Vagina (tissue), 2 donors: ENCODE data around the gene CSF3R.

Experiments
- POLR2A ChIP-seq, 2 donors: fragments of 450-650 bp; IDR thresholded peaks; one replicate each; pipeline ENCODE4 v1.6.1; 2017; ENCODE audit warnings: antibody characterized with exemption in 2 of 2, mild to moderate bottlenecking in 2 of 2, moderate library complexity in 2 of 2
- TF ChIP-seq, protein P1 (sequence below), 3 experiments: fragments of 450-650 bp in 2 of 3; fragments of 200-600 bp in 1 of 3; sonication (generic) in 1 of 3; IDR thresholded peaks; one replicate each; pipeline ENCODE4 v1.5.1; 2017 to 2019; ENCODE audit warnings: antibody characterized with exemption in 3 of 3, mild to moderate bottlenecking in 2 of 3, moderate library complexity in 2 of 3

DNA sequence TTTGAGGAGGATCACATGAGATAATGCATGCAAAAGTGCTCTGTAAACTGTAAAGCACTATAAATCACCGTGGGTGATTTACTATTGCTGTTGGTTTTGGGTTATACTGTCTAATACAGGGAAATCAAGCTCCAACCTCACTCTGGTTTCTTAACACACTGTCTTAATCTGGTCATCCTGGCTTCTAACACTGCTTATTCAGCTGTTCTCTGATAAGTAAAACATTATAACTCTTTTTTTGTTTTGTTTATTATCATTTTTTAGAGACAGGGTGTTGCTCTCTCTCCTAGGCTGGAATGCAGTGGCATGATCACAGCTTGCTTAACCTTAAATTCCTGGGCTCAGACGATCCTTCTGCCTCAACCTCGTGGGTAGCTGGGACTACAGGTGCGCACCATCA is 63.1 kb downstream of the CSF3R start:
- no peak for TF ChIP-seq POLR2A (IDR thresholded peaks at IDR 0.05)
- TF ChIP-seq, protein P1, sequence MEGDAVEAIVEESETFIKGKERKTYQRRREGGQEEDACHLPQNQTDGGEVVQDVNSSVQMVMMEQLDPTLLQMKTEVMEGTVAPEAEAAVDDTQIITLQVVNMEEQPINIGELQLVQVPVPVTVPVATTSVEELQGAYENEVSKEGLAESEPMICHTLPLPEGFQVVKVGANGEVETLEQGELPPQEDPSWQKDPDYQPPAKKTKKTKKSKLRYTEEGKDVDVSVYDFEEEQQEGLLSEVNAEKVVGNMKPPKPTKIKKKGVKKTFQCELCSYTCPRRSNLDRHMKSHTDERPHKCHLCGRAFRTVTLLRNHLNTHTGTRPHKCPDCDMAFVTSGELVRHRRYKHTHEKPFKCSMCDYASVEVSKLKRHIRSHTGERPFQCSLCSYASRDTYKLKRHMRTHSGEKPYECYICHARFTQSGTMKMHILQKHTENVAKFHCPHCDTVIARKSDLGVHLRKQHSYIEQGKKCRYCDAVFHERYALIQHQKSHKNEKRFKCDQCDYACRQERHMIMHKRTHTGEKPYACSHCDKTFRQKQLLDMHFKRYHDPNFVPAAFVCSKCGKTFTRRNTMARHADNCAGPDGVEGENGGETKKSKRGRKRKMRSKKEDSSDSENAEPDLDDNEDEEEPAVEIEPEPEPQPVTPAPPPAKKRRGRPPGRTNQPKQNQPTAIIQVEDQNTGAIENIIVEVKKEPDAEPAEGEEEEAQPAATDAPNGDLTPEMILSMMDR (IDR thresholded peaks at IDR 0.05), result no peak
